Epithelial cell of esophagus (primary cell): ENCODE results near the gene CLRN2.

ENCODE experiments used
- DNase-seq: peaks from one replicate; pipeline ENCODE4 v3.0.0; 2010; ENCODE audit warnings: low read depth
- H3K4me3 ChIP-seq: 2 replicates; pipeline ENCODE4 v1.5.1; 2011; ENCODE audit warnings: mild to moderate bottlenecking, low read length, control low read depth
- CTCF ChIP-seq: IDR thresholded peaks from 2 replicates; pipeline ENCODE4 v1.5.1; 2011; ENCODE audit warnings: low read depth, mild to moderate bottlenecking, low read length, control low read depth, inconsistent platforms; ENCODE audit not compliant: insufficient read depth; ENCODE audit errors: missing control alignments

The CLRN2 gene

GRCh38 chr4:17502756-17503155, 12.2 kb upstream of the CLRN2 start:
- H3K4me3 ChIP-seq, result no peak overlapping the region
- TF ChIP-seq CTCF, result no peak
- peak; percentile 73 for DNase-seq

DNA sequence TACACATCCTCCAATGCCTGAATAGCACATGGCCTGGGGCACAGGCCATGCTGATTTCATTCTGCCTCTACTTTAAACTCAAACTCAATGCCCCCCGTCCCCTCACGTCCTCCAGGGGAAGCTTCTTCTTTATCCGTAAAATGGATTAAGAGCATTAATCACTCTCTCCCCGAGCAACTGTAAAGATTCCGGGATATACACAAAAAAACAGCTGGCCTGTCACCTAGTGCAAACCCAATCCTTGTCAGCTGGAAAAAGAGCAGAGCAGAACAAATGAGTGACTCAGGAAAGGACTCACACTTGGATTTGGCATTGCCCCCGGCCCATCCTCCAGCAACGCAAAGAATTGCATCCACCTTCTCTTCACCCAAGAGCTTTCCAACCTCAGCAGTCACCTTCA, 10.9 kb upstream of the CLRN2 start:
- H3K4me3 ChIP-seq, result no peak overlapping the region
- DNase-seq, result no peak
- TF ChIP-seq CTCF, result no peak

- no peak for DNase-seq
- peak overlapping the region; percentile 77 for H3K4me3 ChIP-seq
- no peak for TF ChIP-seq CTCF
Observed at GRCh38 chr4:17510582-17510981, 4.4 kb upstream of the CLRN2 start.

DNA sequence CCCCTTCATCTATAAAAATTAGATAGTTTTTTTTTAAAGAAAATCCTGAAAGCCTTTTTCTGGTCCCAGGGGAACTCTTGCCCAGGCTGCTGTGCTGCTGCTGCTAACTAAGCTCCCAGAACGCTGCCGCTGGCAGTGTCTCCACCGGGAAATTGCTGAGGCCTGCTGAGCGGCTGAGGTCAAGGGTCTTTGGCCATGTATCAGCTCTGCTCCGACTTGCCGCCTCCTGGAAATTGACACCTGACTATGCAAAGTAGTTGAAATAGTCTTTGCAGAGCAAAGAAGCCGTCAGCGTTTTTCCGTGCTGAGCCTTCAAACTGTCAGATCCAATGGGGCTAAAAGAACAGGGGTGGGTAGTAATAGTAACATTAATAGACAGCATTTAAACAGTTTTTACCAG, 3.9 kb upstream of the CLRN2 start:
- no peak for TF ChIP-seq CTCF
- peak overlapping the region; percentile 77 for H3K4me3 ChIP-seq
- DNase-seq, result peak; percentile 2

GRCh38 chr4:17511509-17511949, 3.4 kb upstream of the CLRN2 start:
- TF ChIP-seq CTCF, result no peak
- peak; percentile 46 for DNase-seq
- H3K4me3 ChIP-seq, result peak overlapping the region; percentile 77

DNA sequence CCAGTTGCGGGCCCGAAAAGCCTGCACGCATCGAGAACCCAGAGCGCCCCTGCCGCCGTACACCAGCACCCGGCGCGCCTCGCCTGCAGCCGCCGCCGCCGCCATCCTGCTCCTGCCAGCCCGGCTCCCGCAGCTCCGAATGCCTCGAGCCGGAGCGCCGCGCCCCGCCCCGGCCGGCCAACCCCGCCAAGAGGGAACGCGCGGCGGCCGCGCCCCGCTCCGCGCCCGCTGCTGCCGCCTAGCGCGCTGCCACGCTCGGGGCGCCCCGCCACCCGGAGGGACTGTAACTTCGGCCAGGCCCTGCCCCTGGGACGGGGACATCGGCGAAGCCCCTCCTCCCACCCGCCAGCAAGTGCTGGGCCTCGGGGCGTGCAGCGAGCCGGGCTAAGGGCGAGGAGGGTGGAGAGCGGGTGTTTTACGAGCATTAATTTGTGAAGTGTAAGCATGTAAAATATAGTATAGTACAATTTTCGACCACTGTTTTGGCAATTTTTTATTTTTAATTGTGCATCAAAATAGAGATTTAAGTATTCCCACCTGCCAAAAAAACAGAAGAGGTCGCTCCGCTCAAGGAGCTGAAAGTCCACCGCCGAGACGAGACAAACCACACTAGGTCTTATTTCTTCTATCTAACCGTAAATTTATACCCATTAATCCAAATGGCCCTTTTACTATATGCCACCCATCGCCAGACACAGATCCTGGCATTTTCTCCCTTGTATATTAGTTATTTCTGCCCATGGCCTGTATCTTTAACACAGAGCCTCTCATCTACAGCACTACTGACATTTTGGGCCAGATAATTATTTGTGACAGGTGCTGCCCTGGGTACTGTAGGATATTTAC, 2.8 kb upstream of the CLRN2 start, which contains the start of gene QDPR:
Gene QDPR (minus strand): TSS at position 141 of the 846 bp plus-strand sequence. CDS start 36 bp downstream, at position 105.
- peak; percentile 81 for DNase-seq

More for the DNA sequence above, 2.8 kb upstream of the CLRN2 start, which contains the start of gene QDPR:
- TF ChIP-seq CTCF, result peak; percentile 35
- peak within 1 kb of the TSS; percentile 77 for H3K4me3 ChIP-seq
